HEK293 (cell line): Measurements from ENCODE around the gene INCA1.

Experiments used
- AEBP2 ChIP-seq: fragments of 450-650 bp; formaldehyde crosslinking; IDR thresholded peaks from 2 replicates; pipeline ENCODE4 v1.5.1; 2016; ENCODE audit warnings: missing biosample characterization, missing genetic modification characterization, borderline replicate concordance
- CTCF ChIP-seq: fragments of 450-650 bp; formaldehyde crosslinking; IDR thresholded peaks from 2 replicates; pipeline ENCODE4 v1.5.1; 2016; ENCODE audit warnings: missing biosample characterization, missing genetic modification characterization
- GLI4 ChIP-seq: fragments of 450-650 bp; formaldehyde crosslinking; IDR thresholded peaks from 2 replicates; pipeline ENCODE4 v1.5.1; 2016; ENCODE audit warnings: missing biosample characterization, missing genetic modification characterization
- MYNN ChIP-seq: fragments of 450-650 bp; formaldehyde crosslinking; IDR thresholded peaks from 2 replicates; pipeline ENCODE4 v1.5.1; 2016; ENCODE audit warnings: missing biosample characterization, missing genetic modification characterization, borderline replicate concordance
- REPIN1 ChIP-seq: fragments of 450-650 bp; formaldehyde crosslinking; IDR thresholded peaks from 2 replicates; pipeline ENCODE4 v1.5.1; 2017; ENCODE audit warnings: missing biosample characterization, missing genetic modification characterization, low read depth
- ZBTB20 ChIP-seq: fragments of 450-650 bp; formaldehyde crosslinking; IDR thresholded peaks from 2 replicates; pipeline ENCODE4 v1.5.1; 2016; ENCODE audit warnings: missing biosample characterization, missing genetic modification characterization
- ZFP3 ChIP-seq: fragments of 450-650 bp; formaldehyde crosslinking; IDR thresholded peaks from 2 replicates; pipeline ENCODE4 v1.5.1; 2016; ENCODE audit warnings: low read depth, missing biosample characterization, missing genetic modification characterization
- ZFP37 ChIP-seq: fragments of 450-650 bp; formaldehyde crosslinking; IDR thresholded peaks from 2 replicates; pipeline ENCODE4 v1.5.1; 2016; ENCODE audit warnings: missing biosample characterization, missing genetic modification characterization
- ZNF146 ChIP-seq: fragments of 450-650 bp; formaldehyde crosslinking; IDR thresholded peaks from 2 replicates; pipeline ENCODE4 v1.5.1; 2016; ENCODE audit warnings: missing biosample characterization, missing genetic modification characterization
- ZNF155 ChIP-seq: fragments of 450-650 bp; formaldehyde crosslinking; IDR thresholded peaks from 2 replicates; pipeline ENCODE4 v1.5.1; 2016; ENCODE audit warnings: missing biosample characterization, missing genetic modification characterization
- ZNF174 ChIP-seq: fragments of 450-650 bp; formaldehyde crosslinking; IDR thresholded peaks from 2 replicates; pipeline ENCODE4 v1.5.0; 2017; ENCODE audit warnings: missing biosample characterization, mild to moderate bottlenecking, missing genetic modification characterization
- ZNF184 ChIP-seq: fragments of 450-650 bp; IDR thresholded peaks from 2 replicates; pipeline ENCODE4 v1.5.1; 2018; ENCODE audit warnings: missing biosample characterization, mild to moderate bottlenecking, missing genetic modification characterization
- ZNF19 ChIP-seq: fragments of 450-650 bp; formaldehyde crosslinking; IDR thresholded peaks from 2 replicates; pipeline ENCODE4; 2016; ENCODE audit warnings: missing biosample characterization, missing genetic modification characterization, low read depth
- ZNF223 ChIP-seq: fragments of 450-650 bp; formaldehyde crosslinking; IDR thresholded peaks from 2 replicates; pipeline ENCODE4 v1.5.1; 2016; ENCODE audit warnings: missing biosample characterization, missing genetic modification characterization
- ZNF239 ChIP-seq: fragments of 450-650 bp; formaldehyde crosslinking; IDR thresholded peaks from 2 replicates; pipeline ENCODE4 v1.5.1; 2016; ENCODE audit warnings: missing biosample characterization, missing genetic modification characterization
- ZNF324 ChIP-seq: fragments of 450-650 bp; formaldehyde crosslinking; IDR thresholded peaks from 2 replicates; pipeline ENCODE4 v1.5.1; 2016; ENCODE audit warnings: missing biosample characterization, missing genetic modification characterization
- ZNF391 ChIP-seq: fragments of 450-650 bp; formaldehyde crosslinking; IDR thresholded peaks from 2 replicates; pipeline ENCODE4 v1.5.1; 2016; ENCODE audit warnings: low read depth, missing biosample characterization, missing genetic modification characterization, borderline replicate concordance
- ZNF404 ChIP-seq: fragments of 450-650 bp; formaldehyde crosslinking; IDR thresholded peaks from 2 replicates; pipeline ENCODE4 v1.5.1; 2017; ENCODE audit warnings: missing biosample characterization, missing genetic modification characterization
- ZNF416 ChIP-seq: fragments of 450-650 bp; formaldehyde crosslinking; IDR thresholded peaks from 2 replicates; pipeline ENCODE4 v1.5.1; 2016; ENCODE audit warnings: missing biosample characterization, missing genetic modification characterization
- ZNF426 ChIP-seq: fragments of 450-650 bp; formaldehyde crosslinking; IDR thresholded peaks from 2 replicates; pipeline ENCODE4 v1.5.1; 2017; ENCODE audit warnings: missing biosample characterization, missing genetic modification characterization, mild to moderate bottlenecking, inconsistent platforms, moderate library complexity
- ZNF473 ChIP-seq: fragments of 450-650 bp; formaldehyde crosslinking; IDR thresholded peaks from 2 replicates; pipeline ENCODE4 v1.5.1; 2017; ENCODE audit warnings: missing biosample characterization, missing genetic modification characterization
- ZNF558 ChIP-seq: fragments of 450-650 bp; formaldehyde crosslinking; IDR thresholded peaks from 2 replicates; pipeline ENCODE4 v1.5.1; 2016; ENCODE audit warnings: missing biosample characterization, missing genetic modification characterization
- ZNF585B ChIP-seq: fragments of 450-650 bp; formaldehyde crosslinking; IDR thresholded peaks from 2 replicates; pipeline ENCODE4 v1.5.1; 2016; ENCODE audit warnings: missing biosample characterization, missing genetic modification characterization
- ZNF658 ChIP-seq: fragments of 450-650 bp; formaldehyde crosslinking; IDR thresholded peaks from 2 replicates; pipeline ENCODE4; 2016; ENCODE audit warnings: missing biosample characterization, missing genetic modification characterization
- ZNF76 ChIP-seq: fragments of 450-650 bp; formaldehyde crosslinking; IDR thresholded peaks from 2 replicates; pipeline ENCODE4; 2016; ENCODE audit warnings: low read depth, missing biosample characterization, missing genetic modification characterization, borderline replicate concordance
- ZNF768 ChIP-seq: fragments of 450-650 bp; formaldehyde crosslinking; IDR thresholded peaks from 2 replicates; pipeline ENCODE4 v1.5.1; 2018; ENCODE audit warnings: missing biosample characterization, mild to moderate bottlenecking, missing genetic modification characterization
- ZNF837 ChIP-seq: fragments of 450-650 bp; formaldehyde crosslinking; IDR thresholded peaks from 2 replicates; pipeline ENCODE4 v1.5.1; 2016; ENCODE audit warnings: missing biosample characterization, missing genetic modification characterization
- ZXDB ChIP-seq: fragments of 450-650 bp; formaldehyde crosslinking; IDR thresholded peaks from 2 replicates; pipeline ENCODE4 v1.5.1; 2016; ENCODE audit warnings: missing biosample characterization, missing genetic modification characterization
- TF ChIP-seq, protein P1 (sequence below): fragments of 450-650 bp; formaldehyde crosslinking; IDR thresholded peaks from 2 replicates; pipeline ENCODE4 v1.5.1; 2016; ENCODE audit warnings: missing biosample characterization, missing genetic modification characterization
- TF ChIP-seq, protein P2 (sequence below): fragments of 450-650 bp; formaldehyde crosslinking; IDR thresholded peaks from 2 replicates; pipeline ENCODE4 v1.5.1; 2017; ENCODE audit warnings: missing biosample characterization, missing genetic modification characterization

The INCA1 gene

DNA sequence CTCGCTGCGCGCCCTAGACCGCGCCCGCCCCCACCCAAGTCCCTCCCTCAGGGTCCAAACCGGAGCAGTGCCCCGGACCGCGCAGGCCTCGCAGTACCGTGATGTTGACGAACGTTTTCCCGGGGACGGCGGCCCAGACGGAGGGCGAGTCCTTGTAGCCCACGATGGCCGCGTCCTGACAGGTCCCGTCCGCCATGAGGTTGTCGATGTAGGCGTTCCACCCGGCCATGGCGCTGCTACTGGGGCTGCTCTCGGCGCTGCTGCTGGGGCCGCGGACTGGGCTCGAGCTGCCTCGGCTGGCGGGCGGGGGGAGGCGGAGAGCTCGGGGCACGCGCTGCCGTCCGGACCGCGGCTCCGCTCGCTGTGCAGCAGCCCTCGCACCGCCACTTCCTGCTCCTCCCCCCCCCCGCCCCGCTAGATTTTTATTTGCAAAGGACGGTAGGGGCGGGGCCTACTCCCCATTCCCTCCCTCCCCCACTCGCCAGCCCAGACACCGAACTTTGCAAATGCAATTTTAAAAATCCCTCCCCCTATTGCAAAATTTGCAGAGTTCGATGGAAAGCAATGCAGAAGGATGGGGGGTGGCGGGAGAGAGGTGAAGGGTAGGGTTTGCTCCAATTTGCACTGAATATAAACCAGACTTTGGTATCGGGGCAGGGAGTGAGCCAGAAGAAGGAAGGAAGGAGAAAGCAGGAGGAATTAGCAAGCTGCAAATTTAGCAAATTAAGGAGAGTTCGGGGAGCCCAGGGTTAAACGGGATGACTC lies 49.0 kb downstream of the INCA1 start, which contains the start of gene PFN1 (continued):
- TF ChIP-seq, protein P1, sequence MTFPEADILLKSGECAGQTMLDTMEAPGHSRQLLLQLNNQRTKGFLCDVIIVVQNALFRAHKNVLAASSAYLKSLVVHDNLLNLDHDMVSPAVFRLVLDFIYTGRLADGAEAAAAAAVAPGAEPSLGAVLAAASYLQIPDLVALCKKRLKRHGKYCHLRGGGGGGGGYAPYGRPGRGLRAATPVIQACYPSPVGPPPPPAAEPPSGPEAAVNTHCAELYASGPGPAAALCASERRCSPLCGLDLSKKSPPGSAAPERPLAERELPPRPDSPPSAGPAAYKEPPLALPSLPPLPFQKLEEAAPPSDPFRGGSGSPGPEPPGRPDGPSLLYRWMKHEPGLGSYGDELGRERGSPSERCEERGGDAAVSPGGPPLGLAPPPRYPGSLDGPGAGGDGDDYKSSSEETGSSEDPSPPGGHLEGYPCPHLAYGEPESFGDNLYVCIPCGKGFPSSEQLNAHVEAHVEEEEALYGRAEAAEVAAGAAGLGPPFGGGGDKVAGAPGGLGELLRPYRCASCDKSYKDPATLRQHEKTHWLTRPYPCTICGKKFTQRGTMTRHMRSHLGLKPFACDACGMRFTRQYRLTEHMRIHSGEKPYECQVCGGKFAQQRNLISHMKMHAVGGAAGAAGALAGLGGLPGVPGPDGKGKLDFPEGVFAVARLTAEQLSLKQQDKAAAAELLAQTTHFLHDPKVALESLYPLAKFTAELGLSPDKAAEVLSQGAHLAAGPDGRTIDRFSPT, result no peak
- TF ChIP-seq ZFP3, result no peak
- no peak for TF ChIP-seq ZNF473 (tag by site-specific recombination)
- TF ChIP-seq ZNF404 (tag by site-specific recombination), result no peak
- no peak for TF ChIP-seq ZNF184 (tag by site-specific recombination)
- peak; percentile 57 for TF ChIP-seq ZNF391 (tag by site-specific recombination)
- no peak for TF ChIP-seq ZNF19 (tag by site-specific recombination)
- peak; percentile 53 for TF ChIP-seq ZNF76
- TF ChIP-seq ZFP37, result peak; percentile 22; the same call in 1 of the 2 replicates
- TF ChIP-seq, protein P2, sequence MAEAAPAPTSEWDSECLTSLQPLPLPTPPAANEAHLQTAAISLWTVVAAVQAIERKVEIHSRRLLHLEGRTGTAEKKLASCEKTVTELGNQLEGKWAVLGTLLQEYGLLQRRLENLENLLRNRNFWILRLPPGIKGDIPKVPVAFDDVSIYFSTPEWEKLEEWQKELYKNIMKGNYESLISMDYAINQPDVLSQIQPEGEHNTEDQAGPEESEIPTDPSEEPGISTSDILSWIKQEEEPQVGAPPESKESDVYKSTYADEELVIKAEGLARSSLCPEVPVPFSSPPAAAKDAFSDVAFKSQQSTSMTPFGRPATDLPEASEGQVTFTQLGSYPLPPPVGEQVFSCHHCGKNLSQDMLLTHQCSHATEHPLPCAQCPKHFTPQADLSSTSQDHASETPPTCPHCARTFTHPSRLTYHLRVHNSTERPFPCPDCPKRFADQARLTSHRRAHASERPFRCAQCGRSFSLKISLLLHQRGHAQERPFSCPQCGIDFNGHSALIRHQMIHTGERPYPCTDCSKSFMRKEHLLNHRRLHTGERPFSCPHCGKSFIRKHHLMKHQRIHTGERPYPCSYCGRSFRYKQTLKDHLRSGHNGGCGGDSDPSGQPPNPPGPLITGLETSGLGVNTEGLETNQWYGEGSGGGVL (tag by site-specific recombination), result peak; percentile 89
- peak; percentile 73; the same call in 1 of the 2 replicates for TF ChIP-seq ZNF239 (tag by site-specific recombination)
- 0 out of 2 replicates have a peak, but pooled peaks have one; percentile 37 for TF ChIP-seq GLI4 (tag by site-specific recombination)
- TF ChIP-seq AEBP2, result no peak
- TF ChIP-seq ZNF174 (tag by site-specific recombination), result no peak
- TF ChIP-seq ZNF768 (tag by site-specific recombination), result no peak
- TF ChIP-seq ZXDB (tag by site-specific recombination), result peak; percentile 5; the same call in 1 of the 2 replicates
- peak; percentile 2; the same call in 1 of the 2 replicates for TF ChIP-seq ZNF585B
- peak; percentile 59; the same call in 1 of the 2 replicates for TF ChIP-seq REPIN1 (tag by site-specific recombination)
- no peak for TF ChIP-seq ZNF223
- TF ChIP-seq CTCF (tag by site-specific recombination), result 0 out of 2 replicates have a peak, but pooled peaks have one; percentile 22
- TF ChIP-seq ZNF558 (tag by site-specific recombination), result 0 out of 2 replicates have a peak, but pooled peaks have one; percentile 42
- TF ChIP-seq ZBTB20 (tag by site-specific recombination), result peak; percentile 51; the same call in 1 of the 2 replicates
- no peak for TF ChIP-seq ZNF416 (tag by site-specific recombination)
- TF ChIP-seq ZNF324 (tag by site-specific recombination), result peak; percentile 94
- no peak for TF ChIP-seq ZNF155
- peak; percentile 13; the same call in 1 of the 2 replicates for TF ChIP-seq ZNF146
- no peak for TF ChIP-seq ZNF658 (tag by site-specific recombination)
- no peak for TF ChIP-seq ZNF426 (tag by site-specific recombination)
- no peak; the same call in 1 of the 2 replicates for TF ChIP-seq ZNF837 (tag by site-specific recombination)
- 0 out of 2 replicates have a peak, but pooled peaks have one; percentile 70 for TF ChIP-seq MYNN
